Esophagus muscularis mucosa (tissue), 4 donors: ENCODE results near the gene DBN1. TPM values are rescaled to one million over a fixed set of nuclear protein-coding genes. Genes with fewer than 3 reads are reported as not detected.

Experiments
- DNase-seq: peaks from one replicate; pipeline ENCODE4 v3.0.0-alpha.2; 2017; ENCODE audit errors: extremely low spot score
- H3K27ac ChIP-seq, 4 donors: fragments of 200-600 bp; sonication (generic); replicated peaks in 1 of 4; 1 replicate in 3 of 4; 2 replicates in 1 of 4; pipeline ENCODE4 v1.5.1; 2016 to 2019; ENCODE audit warnings: mild to moderate bottlenecking in 1 of 4
- H3K27me3 ChIP-seq, 4 donors: fragments of 200-600 bp; sonication (generic); one replicate each; pipeline versions ENCODE4 v1.5.1 to v1.6.0; 2016 to 2019
- H3K36me3 ChIP-seq, 4 donors: fragments of 200-600 bp; sonication (generic); one replicate each; pipeline ENCODE4 v1.5.1; 2016 to 2019
- H3K4me1 ChIP-seq, 4 donors: fragments of 200-600 bp; sonication (generic); one replicate each; pipeline ENCODE4 v1.5.1; 2016 to 2019
- H3K4me3 ChIP-seq, 4 donors: fragments of 200-600 bp; sonication (generic); 1 replicate in 2 of 4; 2 replicates in 2 of 4; pipeline ENCODE4 v1.5.1; 2016 to 2019; ENCODE audit warnings: mild to moderate bottlenecking in 4 of 4, moderate library complexity in 1 of 4
- H3K9me3 ChIP-seq, 4 donors: fragments of 200-600 bp; sonication (generic); 1 replicate in 3 of 4; 2 replicates in 1 of 4; pipeline ENCODE4 v1.5.1; 2016 to 2019
- EP300 ChIP-seq: sonication (generic); formaldehyde crosslinking; IDR thresholded peaks from one replicate; pipeline ENCODE4 v1.6.1; 2017; ENCODE audit warnings: antibody characterized with exemption
- POLR2A ChIP-seq: fragments of 450-650 bp; IDR thresholded peaks from one replicate; pipeline ENCODE4 v1.6.1; 2017; ENCODE audit warnings: antibody characterized with exemption, moderate library complexity, mild to moderate bottlenecking, low read depth
- POLR2AphosphoS5 ChIP-seq, 2 donors: sonication (generic); formaldehyde crosslinking; IDR thresholded peaks; one replicate each; pipeline ENCODE4 v1.6.1; 2017; ENCODE audit warnings: antibody characterized with exemption in 2 of 2
- WGBS: methylation state at CpG from one replicate; pipeline ENCODE4 v1.1.5; 2018; 5-methylcytosine and 5-hydroxymethylcytosine counted together
- intact Hi-C: fragments of 100-400 bp; cut with DNase I; formaldehyde crosslinking; loops from one replicate; pipeline ENCODE4 v1.15.1; 2023
- total RNA-seq, 4 donors: library from RNA; depleted of rRNA; stranded (reverse); fragments of >200 nt; gene quantifications; one replicate each; pipeline versions ENCODE4 v1.1.0 to v1.2.1, GENCODE V29; 2016
- TF ChIP-seq, protein P1 (sequence below), 3 experiments: fragments of 200-600 bp in 2 of 3; fragments of 450-650 bp in 1 of 3; sonication (generic) in 2 of 3; IDR thresholded peaks; one replicate each; pipeline ENCODE4 v1.5.1; 2017 to 2019; ENCODE audit warnings: antibody characterized with exemption in 3 of 3, mild to moderate bottlenecking in 2 of 3, moderate library complexity in 1 of 3

The DBN1 gene
- total RNA-seq, 4 donors from 2014 or later: 92.2 to 160 (median 130) TPM

DNA sequence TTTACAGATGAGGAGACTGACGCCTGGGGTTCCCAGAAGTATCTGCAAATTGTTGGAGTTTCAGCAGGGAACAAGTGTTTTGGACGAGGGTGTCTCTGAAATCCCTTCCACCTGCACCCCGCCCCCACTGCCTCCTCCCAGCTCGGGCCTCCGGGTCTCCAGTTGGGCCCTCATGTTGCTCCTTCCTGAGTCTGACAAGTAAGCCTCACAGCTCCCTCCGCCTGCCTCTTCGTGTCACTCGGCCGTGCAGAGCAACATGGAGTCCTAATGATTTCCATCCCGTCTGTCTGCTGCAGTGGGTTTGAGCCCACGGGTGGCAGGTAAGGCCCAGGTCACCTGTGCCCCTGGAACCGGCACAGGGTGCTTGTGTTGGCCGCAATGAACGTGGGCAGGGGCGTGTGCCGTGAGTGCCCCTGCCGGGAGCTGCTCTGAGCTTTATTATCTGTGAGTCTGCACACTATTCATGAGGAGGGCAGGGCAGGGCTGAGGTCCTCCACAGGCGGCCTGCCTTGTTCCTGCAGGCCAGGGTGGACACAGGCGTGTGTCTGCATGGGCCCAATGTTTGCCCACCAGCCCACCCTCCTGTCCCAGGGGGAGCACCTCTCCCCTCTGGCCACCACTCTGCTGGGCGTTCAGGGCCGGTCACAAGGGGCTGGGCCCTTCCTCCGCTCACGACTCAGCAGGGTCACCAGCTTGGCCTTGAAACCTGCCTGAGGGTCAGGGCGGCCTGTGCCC is 30.1 kb upstream of the DBN1 start:
- DNase-seq: no peak
- no peaks in the 10 kb centered on the region for H3K9me3 ChIP-seq
- no peak overlapping the region for H3K4me3 ChIP-seq
- H3K27ac ChIP-seq: no peak overlapping the region
- peaks cover 10 to 19% (median 15%) of the 10 kb centered on the region in 4 donors for H3K4me1 ChIP-seq
- no peaks in the 10 kb centered on the region for H3K27me3 ChIP-seq
- H3K36me3 ChIP-seq: peaks cover 0 to 11% (median 3%) of the 10 kb centered on the region in 4 donors
- TF ChIP-seq POLR2A: no peak
- intact Hi-C loops: loop anchor here (5.0 kb wide), 1 partner anchor 101 kb away; the partner anchor contains the start of gene PFN3
- 84% methylated on average over 14 of the region's 24 CpGs for WGBS

DNA sequence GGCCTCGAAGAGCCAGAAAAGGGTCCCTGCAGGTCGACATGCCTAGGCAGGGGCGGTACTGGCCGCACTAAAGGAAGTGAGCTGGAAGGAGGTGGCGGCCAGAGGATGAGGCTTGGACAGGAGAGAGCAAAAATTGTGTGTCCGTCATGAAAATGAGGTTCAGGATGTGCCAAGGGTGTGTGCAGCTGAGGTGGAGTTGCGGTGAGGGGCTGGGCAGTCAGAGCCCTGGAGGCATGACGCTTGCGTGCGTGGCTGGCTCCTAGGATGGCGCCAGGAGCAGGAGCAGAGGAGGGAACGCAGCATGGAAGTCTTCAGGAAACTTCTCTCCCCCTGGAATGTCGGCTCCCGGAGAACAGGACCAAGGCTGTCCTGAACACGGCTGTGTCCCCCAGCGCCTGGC is 29.5 kb upstream of the DBN1 start:
- Histone ChIP-seq H3K36me3 (peaks cover 0 to 11% (median 3%) of the 10 kb centered on the region in 4 donors), H3K27me3 (no peaks in the 10 kb centered on the region), H3K9me3 (no peaks in the 10 kb centered on the region), H3K4me1 (peaks cover 16 to 26% (median 22%) of the 10 kb centered on the region in 4 donors), H3K27ac (no peak overlapping the region), H3K4me3 (no peak overlapping the region)
- DNase-seq: no peak
- intact Hi-C loops: loop anchor here (5.0 kb wide), 1 partner anchor 101 kb away; the partner anchor contains the start of gene PFN3
- TF ChIP-seq POLR2AphosphoS5 (IDR thresholded peaks at IDR 0.05): no peak
- no peak for TF ChIP-seq EP300
- TF ChIP-seq POLR2A: no peak
- TF ChIP-seq, protein P1, sequence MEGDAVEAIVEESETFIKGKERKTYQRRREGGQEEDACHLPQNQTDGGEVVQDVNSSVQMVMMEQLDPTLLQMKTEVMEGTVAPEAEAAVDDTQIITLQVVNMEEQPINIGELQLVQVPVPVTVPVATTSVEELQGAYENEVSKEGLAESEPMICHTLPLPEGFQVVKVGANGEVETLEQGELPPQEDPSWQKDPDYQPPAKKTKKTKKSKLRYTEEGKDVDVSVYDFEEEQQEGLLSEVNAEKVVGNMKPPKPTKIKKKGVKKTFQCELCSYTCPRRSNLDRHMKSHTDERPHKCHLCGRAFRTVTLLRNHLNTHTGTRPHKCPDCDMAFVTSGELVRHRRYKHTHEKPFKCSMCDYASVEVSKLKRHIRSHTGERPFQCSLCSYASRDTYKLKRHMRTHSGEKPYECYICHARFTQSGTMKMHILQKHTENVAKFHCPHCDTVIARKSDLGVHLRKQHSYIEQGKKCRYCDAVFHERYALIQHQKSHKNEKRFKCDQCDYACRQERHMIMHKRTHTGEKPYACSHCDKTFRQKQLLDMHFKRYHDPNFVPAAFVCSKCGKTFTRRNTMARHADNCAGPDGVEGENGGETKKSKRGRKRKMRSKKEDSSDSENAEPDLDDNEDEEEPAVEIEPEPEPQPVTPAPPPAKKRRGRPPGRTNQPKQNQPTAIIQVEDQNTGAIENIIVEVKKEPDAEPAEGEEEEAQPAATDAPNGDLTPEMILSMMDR (IDR thresholded peaks at IDR 0.05): no peak
- 80% methylated on average over 16 of the region's 16 CpGs for WGBS

- no peak overlapping the region for H3K4me3 ChIP-seq
- no peak for DNase-seq
- H3K27me3 ChIP-seq: no peaks in the 10 kb centered on the region
- TF ChIP-seq POLR2A (no peak), POLR2AphosphoS5 (IDR thresholded peaks at IDR 0.05) (no peak), EP300 (no peak)
- TF ChIP-seq, protein P1 (IDR thresholded peaks at IDR 0.05): no peak
- H3K36me3 ChIP-seq: peaks cover 0 to 11% (median 3%) of the 10 kb centered on the region in 4 donors
- no peaks in the 10 kb centered on the region for H3K9me3 ChIP-seq
- H3K4me1 ChIP-seq: peaks cover 18 to 28% (median 24%) of the 10 kb centered on the region in 4 donors
- 64% methylated on average over 9 of the region's 9 CpGs for WGBS
- no peak overlapping the region for H3K27ac ChIP-seq
- intact Hi-C loops: loop anchor here (2.0 to 5.0 kb wide), 3 partner anchors 47 to 100 kb away; partner anchors contain the start of genes GRK6 and PFN3
Observed at GRCh38 chr5:177501874-177502678, 28.6 kb upstream of the DBN1 start.

- H3K4me3 ChIP-seq: no peak overlapping the region
- peaks cover 0 to 13% (median 3%) of the 10 kb centered on the region in 4 donors for H3K36me3 ChIP-seq
- peaks cover 23 to 38% (median 34%) of the 10 kb centered on the region in 4 donors for H3K4me1 ChIP-seq
- WGBS: 23% methylated on average over 6 of the region's 10 CpGs
- DNase-seq: peak; percentile 95
- intact Hi-C loops: loop anchor here (2.0 to 5.0 kb wide), 3 partner anchors 46 to 99 kb away; partner anchors contain the start of genes GRK6 and PFN3
- no peaks in the 10 kb centered on the region for H3K9me3 ChIP-seq
- TF ChIP-seq POLR2AphosphoS5 (IDR thresholded peaks at IDR 0.05): peak in 1 of 2 donors; percentile 73
- TF ChIP-seq, protein P1 (IDR thresholded peaks at IDR 0.05): peak; percentile 94 to 97 (median 95)
- no peak for TF ChIP-seq EP300
- no peaks in the 10 kb centered on the region for H3K27me3 ChIP-seq
- peak overlapping the region; percentile 12 to 69 (median 54) for H3K27ac ChIP-seq
Observed at GRCh38 chr5:177500685-177501522, 27.5 kb upstream of the DBN1 start.
